Ishikawa (cell line): ENCODE results near the gene PPARG.

Experiments used
- CEBPB ChIP-seq: IDR thresholded peaks from 2 replicates; pipeline ENCODE4 v1.6.1; 2012
- CREB1 ChIP-seq: IDR thresholded peaks from 2 replicates; pipeline ENCODE4 v1.6.1; 2012; ENCODE audit warnings: low read depth
- EGR1 ChIP-seq: IDR thresholded peaks from 2 replicates; pipeline ENCODE4 v1.6.1; 2012
- EP300 ChIP-seq: IDR thresholded peaks from 2 replicates; pipeline ENCODE4 v1.6.1; 2012; ENCODE audit warnings: borderline replicate concordance
- FOXM1 ChIP-seq: IDR thresholded peaks from 2 replicates; pipeline ENCODE4 v1.6.1; 2012; ENCODE audit warnings: low read depth, borderline replicate concordance
- MAX ChIP-seq: IDR thresholded peaks from 2 replicates; pipeline ENCODE4 v1.6.1; 2012
- NFIC ChIP-seq: IDR thresholded peaks from 2 replicates; pipeline ENCODE4 v1.6.1; 2012
- RAD21 ChIP-seq: IDR thresholded peaks from 2 replicates; pipeline ENCODE4 v1.6.1; 2012; ENCODE audit warnings: low read depth
- REST ChIP-seq: IDR thresholded peaks from 2 replicates; pipeline ENCODE4 v1.6.1; 2012; ENCODE audit warnings: low read depth, mild to moderate bottlenecking
- TAF1 ChIP-seq: IDR thresholded peaks from 2 replicates; pipeline ENCODE4 v1.6.1; 2012; ENCODE audit warnings: low read depth, mild to moderate bottlenecking
- TCF12 ChIP-seq: IDR thresholded peaks from 2 replicates; pipeline ENCODE4 v1.6.1; 2012; ENCODE audit warnings: low read depth
- TEAD4 ChIP-seq: IDR thresholded peaks from 2 replicates; pipeline ENCODE4 v1.6.1; 2012
- USF1 ChIP-seq: IDR thresholded peaks from 2 replicates; pipeline ENCODE4 v1.6.1; 2012
- YY1 ChIP-seq: IDR thresholded peaks from 2 replicates; pipeline ENCODE4 v1.6.1; 2012; ENCODE audit warnings: low read depth
- ZBTB7A ChIP-seq: IDR thresholded peaks from 2 replicates; pipeline ENCODE4 v1.6.1; 2012; ENCODE audit warnings: low read depth

Gene PPARG

GRCh38 chr3:12288182-12289129 is at the start of gene PPARG:
Gene PPARG, plus strand, starts transcription at chr3:12289070. Its CDS starts 90,642 bp downstream, at chr3:12379712.
- TF ChIP-seq EGR1 (no peak), ZBTB7A (peak; percentile 90)

GRCh38 chr3:12239301-12239700 is 49.6 kb upstream of the PPARG start:
- no peak for TF ChIP-seq CEBPB
- no peak for TF ChIP-seq REST
- no peak for TF ChIP-seq EGR1
- no peak for TF ChIP-seq EP300
- no peak for TF ChIP-seq MAX
- no peak for TF ChIP-seq USF1
- no peak for TF ChIP-seq TCF12
- no peak for TF ChIP-seq FOXM1
- no peak for TF ChIP-seq NFIC
- no peak for TF ChIP-seq ZBTB7A
- no peak for TF ChIP-seq RAD21

GRCh38 chr3:12242772-12243171 is 46.1 kb upstream of the PPARG start:
- TF ChIP-seq FOXM1: no peak
- TF ChIP-seq ZBTB7A: no peak
- no peak for TF ChIP-seq CEBPB
- TF ChIP-seq RAD21: no peak
- no peak for TF ChIP-seq EGR1

GRCh38 chr3:12246497-12247163 is 42.2 kb upstream of the PPARG start:
- TF ChIP-seq EP300 (no peak), USF1 (no peak), CREB1 (no peak), EGR1 (no peak), YY1 (no peak), CEBPB (no peak), NFIC (no peak), RAD21 (no peak), TEAD4 (no peak), FOXM1 (no peak), TCF12 (no peak), TAF1 (no peak), REST (no peak), MAX (no peak), ZBTB7A (no peak)

GRCh38 chr3:12247411-12247810 is 41.5 kb upstream of the PPARG start:
- TF ChIP-seq CEBPB (no peak), CREB1 (no peak), USF1 (no peak), ZBTB7A (no peak), TEAD4 (no peak), REST (no peak), YY1 (no peak), MAX (no peak), EGR1 (no peak), NFIC (no peak), TAF1 (no peak), FOXM1 (no peak), TCF12 (no peak)
